GM21423 (cell line): ENCODE results near the gene SERPINA4.
"Not testable (repeated sequence)": the region's sequence is repeated elsewhere in the genome, so short reads cannot be mapped to it uniquely, and the experiment has no call there.

Experiments
- ATAC-seq: cut with Tn5 transposase; IDR thresholded peaks from one replicate; pipeline ENCODE4 v1.9.1; 2021; ENCODE audit warnings: mild to moderate bottlenecking, moderate library complexity; ENCODE audit not compliant: unreplicated experiment

Gene SERPINA4

DNA sequence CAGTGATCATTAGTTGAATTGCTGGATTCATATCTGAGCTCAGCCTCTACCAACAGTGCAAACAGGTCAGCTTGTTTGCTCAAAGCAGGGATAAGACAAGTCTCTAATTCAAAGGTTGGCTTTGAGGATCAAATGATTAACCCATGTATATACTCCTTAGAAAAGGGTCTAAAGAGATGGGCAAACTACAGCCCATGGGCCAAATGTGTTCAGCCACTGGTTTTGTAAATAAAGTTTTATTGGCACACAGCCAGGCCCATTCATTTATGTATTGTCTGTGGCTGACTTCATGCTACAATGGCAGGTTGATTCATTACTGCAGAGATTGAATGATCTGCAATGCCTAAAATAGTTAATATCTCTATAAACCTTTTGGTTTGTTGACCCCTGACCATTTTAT, 3.1 kb downstream of the SERPINA4 start:
- no peak for ATAC-seq

DNA sequence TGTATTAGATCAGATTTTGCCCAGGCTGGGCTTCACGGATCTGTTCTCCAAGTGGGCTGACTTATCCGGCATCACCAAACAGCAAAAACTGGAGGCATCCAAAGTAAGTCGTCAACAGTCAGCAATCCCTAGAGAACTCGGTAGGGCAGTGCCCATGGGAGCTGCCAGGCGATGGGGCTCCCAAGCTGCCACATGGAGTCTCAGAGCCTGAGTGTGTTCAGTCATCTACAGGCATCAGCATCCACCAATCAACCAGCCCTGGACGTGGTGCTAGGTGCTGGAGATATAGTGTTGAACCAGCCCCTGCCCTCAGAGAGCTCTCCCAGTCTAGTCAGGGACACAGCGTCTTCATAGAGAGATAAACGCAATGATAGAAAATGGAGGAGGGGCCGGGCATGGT, 6.9 kb downstream of the SERPINA4 start:
- ATAC-seq: no peak

DNA sequence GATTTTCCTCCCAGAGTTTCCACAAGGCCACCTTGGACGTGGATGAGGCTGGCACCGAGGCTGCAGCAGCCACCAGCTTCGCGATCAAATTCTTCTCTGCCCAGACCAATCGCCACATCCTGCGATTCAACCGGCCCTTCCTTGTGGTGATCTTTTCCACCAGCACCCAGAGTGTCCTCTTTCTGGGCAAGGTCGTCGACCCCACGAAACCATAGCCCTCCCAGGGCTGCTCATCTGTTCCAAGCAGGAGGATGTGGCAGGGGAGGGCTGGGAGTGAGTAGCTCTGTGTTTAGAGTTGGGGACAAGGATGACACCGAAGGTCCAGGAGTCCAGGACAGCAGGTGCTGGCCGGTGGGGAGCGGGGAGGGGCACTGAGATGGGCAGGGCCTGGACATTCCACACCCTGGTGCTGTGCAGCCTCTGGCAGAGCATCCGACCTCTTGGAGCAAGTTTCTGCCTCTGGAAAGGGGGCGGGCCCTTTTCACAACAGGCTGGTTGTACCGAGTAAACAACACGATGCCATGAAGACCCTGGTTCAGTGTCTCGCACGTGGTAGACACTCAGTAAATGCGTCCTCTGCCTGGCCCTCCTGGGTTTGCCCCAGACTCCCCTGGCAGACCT, 8.2 kb downstream of the SERPINA4 start:
- no peak for ATAC-seq

DNA sequence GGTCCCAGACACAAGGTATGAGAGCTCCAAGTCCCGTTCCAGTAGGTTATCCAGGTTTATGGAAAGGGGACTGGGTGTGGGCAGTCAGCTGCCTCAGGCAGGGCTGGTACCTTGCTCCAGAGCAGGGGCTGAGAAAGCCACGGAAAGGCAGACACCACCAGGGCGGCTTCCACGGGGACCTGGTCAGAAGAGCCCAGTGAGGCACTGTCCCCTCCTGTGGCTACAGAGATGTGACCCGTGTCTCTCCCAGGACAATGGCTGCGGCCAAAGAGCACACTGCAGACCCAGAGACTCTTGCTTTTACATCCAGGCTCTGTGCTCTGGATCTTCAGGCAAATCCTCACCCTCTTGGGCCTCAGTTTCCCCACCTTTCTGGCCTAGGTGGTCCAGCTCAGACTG, 8.8 kb downstream of the SERPINA4 start:
- no peak for ATAC-seq

DNA sequence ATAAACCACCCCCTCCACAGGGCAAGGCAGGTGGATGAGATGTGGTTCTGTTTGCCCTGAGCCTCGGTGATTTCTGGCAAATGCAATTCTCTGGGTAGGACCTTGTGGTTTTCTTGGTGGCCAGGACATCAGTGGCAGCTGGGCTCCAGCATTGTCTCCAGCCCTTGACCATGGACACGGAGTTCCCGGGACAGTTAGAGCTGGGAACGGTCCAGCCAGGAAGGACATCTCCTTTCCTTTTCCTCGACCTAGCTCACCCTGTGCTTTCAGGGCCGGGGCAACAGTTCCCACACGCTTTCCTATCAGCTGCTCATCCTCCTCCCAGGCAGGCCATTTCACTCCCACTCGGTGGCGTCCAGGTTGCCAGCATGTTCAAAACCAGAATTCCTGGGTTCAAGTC, 9.2 kb downstream of the SERPINA4 start:
- ATAC-seq: no peak

DNA sequence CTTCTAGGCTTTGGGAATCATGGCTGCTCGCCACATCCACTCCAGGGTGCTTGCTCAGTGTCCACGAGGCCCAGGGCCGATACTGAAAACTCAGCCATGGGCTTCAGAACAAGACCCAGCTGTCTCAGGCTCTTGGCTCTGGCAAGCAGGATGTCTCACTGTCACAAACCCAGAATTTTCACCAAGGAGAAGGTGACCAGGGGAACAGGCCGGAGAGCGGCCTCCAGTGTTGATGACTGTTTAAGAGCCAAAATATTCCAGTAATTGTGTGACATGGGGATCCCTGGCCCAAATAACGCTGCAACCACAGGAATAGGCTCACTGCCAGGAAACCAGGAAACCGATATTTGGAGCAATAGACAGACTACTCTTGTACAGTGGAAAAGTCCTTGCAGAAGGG, 10.2 kb downstream of the SERPINA4 start:
- ATAC-seq: no peak

DNA sequence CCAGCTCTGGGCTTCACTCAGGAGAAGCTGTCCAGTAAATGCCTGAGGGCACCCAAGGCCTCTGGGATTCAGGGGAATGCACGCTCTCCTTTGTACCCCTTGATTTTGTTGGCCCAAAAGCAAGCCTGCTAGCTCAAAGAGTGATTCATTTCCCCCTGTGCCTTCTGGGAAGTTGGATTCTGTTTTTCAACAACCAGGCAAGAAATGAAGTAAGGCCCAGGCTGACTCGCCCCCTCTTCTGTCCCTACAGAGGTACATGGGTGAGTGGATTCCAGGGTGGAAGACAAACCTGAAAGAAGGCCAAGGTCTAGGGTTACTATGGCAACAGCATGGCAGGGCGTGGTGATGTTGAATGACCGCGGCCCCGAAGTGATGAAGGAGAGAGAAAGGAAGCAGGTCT, 10.7 kb downstream of the SERPINA4 start:
- no peak for ATAC-seq

DNA sequence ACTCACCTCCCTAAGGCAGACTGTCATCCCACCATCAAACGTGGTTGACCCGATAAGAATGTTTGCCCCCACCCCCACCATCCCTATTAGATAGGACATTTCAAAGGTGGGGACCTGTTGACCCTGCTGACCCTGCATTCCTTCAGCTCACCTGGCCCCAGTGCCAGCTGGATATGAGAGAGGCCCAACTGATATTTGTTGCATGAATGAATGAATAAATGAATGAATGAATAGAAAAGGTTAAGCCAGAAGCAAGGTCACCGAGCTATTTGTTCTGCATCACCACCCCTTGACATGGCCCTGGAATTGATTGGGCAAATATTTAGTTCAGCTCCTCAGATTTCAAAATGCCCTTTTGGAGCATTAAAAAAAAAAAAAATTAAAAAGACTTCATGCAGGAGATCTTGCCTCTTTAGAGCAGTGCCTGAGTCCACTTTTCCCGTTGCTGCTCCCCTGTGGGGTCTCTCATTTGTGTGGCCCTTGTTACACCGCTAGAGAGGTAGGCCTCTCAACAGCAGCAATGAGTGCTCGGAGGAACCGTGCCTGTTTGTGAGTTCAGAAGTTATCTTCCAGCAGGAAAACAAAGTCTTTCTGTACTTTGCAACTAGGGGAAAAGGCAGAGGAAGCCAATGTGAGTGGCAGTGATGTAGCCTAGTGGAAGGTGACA, 11.5 kb downstream of the SERPINA4 start:
- ATAC-seq: no peak

DNA sequence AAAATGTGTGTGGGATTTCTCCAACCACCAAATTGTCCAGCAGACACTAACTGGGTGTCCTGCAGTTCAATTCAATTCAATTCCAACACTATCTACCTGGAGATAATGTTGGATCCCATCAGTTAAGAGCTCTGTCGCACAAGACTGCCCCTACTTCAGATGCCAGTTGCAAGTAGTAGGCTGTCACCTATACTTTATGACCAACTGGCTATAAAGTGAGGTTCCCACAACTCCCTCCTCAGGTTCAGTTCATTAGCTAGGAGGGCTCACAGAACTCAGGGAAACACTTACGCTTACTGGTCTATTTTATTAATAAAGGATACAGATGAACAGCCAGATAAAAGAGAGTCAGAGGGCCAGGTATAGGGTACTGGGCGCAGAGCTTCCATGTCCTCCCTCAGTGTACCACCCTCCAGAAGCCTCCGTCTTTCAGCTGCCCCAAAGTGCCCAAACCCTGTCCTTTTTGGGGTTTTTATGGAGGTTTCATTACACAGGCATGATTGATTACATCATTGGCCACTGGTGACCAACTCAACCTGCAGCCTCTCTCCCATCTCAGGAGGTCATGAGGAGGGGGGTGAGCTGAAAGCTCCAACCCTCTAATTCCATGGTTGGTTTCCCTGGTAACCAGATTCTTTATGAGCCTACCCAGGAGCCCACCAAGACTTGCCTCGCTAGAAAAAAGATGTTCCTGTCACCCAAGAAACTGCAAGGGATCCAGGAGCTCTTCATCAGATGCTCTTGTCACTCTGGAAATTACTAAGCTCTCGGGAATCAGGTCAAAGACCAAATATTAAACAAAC, 12.4 kb downstream of the SERPINA4 start:
- ATAC-seq: no peak

DNA sequence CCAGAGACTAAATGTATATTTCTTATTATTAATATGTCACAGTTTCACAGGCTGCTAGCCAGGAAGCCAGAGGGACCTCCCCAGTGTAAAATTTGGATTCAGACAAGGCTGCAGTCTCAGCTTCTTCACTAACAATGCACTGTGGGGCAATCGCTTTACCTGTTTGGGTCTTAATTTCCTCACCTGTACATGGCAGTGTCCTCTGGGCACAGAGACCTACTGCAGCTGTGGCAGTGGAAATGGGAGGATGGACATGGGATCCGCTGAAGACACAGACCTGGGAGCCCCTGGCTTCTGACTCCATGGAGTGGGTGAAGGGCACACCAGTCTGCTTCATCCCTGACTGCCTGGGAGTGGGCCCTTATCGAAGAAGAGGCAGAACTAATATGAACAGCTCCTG, 13.1 kb downstream of the SERPINA4 start:
- ATAC-seq: no peak

DNA sequence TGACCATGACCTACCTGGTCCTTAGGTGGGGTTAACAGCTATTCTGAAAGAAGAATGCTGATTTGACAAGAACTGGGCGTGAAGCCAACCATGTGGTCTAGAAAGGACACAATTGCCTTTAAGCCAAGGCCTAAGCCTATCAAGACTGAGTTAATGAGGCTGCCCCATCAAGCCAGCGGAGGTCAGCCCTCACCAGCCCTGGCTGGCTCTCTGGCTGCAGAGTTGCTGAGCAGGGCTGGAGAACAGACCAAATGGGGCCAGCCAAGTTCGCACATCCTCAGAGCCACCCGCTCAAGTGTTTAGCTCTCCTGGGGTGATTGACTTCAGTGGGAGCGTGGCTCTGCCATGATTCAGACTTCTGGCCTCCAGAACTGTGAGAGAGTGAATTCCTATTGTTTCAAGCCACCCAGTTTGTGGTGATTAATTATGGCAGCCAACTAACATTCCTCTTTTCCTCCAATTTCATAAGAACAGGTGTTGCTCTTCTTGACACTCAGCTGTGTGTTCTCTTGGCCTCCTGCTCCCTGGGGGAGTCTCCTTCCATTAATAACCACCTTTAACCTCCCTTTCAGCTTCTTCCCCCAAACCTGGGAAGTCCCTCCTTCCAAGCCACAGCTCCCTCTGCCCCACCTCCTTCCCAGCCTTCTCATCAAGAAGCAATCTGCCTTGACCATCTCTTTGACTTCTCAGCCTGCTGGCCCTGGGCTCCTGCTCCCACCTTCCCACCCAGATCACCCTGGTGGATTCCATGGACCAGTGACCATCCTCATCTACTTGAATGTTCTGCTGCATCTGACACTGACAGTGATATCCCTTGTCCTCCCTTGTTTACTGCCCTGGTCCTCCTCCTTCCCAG, 14.7 kb downstream of the SERPINA4 start:
- ATAC-seq: no peak

DNA sequence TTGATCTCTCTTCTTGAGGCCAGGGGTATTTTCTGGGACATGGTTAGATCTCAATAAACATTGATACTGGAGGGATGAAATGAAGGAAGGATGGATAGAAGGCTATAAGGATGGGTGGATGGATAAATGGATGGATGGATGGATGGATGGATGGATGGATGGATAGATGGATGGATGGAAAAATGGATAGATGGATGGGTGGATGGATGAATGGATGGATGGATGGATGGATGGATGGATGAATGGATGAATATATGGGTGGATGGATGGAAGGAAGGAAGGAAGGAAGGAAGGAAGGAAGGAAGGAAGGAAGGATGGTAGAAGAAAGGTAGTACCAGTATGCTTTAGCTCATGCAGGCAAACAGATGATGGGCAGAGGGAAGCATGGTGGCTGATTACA, 16.2 kb downstream of the SERPINA4 start:
- not testable (repeated sequence) for ATAC-seq

DNA sequence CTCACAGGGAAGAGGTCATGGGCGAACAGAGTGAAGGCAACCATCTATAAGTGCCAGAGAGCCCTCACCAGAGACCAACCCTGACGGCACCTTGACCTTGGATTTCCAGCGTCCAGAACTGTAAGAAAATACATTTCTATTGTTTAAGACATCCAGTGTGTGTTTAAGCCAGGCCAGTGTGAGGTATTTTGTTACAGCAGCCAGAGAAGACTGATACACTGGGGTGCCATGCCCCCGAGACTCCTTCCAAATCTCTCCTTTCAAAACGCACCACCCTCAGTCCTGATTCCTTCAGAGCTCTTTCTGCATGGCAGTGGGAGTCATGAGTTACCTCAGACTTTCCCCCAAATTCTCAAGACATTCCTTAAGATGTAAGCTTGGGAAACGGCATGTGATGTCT, 17.5 kb downstream of the SERPINA4 start:
- ATAC-seq: no peak

DNA sequence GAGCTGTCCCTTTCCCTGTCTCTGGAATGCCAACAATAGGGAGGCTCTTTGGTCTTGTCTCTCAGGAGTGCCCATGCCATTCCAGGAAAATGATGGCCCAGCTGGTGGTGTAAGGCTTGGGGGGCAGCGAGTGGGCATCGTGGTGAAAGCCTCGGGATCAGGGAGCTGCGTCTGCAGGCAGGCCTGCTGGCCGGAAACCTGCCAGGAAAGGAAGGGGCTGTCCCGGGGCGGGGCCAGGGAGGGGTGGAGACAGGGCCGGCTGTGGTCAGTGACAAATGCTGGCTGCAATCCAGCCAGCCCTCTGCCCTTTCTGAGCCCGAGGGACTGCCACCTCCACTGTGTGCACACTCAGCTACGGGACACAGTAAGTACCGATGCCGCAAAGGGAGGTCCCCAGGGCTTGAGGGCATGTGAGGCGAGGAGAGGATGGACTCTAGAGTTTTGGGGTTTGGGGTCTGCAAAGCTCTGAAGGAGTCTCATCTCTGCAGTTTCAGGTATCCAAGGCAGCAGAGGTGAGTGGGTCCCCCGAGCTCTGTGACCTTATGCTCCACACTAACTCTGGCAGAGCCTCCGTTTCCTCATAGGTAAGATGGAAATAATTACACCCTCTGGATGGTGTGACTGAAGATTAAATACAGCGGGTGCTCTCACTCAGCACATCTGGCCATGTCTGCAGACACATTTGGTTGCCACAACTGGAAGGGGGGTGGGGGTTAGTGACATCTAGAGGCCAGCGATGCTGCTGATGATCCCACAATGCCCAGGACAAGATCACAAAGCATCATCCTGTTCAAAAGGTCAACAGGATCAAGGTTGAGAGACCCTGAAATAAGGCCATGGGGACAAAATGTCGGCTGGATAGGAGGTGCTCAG, 20.1 kb downstream of the SERPINA4 start, which contains the start of gene SERPINA5:
Gene SERPINA5 (plus strand): TSS at position 300 of the 873 bp plus-strand sequence. CDS start 5,937 bp downstream, outside the sequence.
- ATAC-seq: no peak

DNA sequence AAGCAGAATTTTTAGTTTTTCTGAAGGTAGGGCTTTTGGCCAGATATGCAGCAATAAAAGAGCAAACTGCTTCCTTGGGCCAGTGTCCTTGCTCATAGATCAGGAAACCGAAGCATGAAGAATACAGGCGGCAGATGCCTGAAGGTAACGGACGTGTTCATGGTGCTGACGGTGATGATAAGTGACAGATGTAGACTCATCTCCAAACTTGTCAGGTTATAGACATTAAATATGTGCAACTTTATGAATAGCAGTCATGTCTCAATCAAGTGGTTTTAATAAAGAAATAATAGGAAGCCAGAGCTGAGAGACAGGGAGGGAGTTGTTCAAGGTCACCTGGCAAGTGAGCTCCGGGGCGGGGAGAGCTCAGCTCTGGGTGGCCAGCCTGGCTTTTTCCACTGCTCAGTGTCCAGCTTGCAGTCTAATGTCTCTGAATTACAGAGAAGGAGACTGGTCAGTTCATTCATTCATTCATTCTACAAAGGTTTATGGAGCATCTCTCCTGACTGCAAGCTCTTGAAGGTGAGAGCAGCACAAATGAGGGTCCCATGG, 21.0 kb downstream of the SERPINA4 start:
- no peak for ATAC-seq

DNA sequence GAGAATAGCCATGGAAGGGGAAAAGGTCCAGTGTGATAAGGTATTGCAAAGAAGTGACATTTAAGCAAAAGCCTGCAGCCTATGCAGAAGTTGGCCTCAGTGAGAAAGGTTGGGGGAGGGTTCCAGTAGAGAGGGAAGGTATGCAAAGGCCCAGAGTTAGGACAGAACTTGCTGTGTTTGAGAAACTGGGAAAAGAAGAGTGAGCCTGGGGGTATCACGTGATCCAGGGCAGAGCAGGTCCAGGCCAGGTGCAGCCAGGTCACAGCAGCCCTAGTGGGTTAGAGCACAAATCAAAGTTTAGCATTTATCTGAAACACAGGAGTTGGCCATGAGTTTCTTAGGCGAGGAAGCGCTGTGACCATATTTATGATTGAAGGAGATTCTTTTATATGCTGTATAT, 21.6 kb downstream of the SERPINA4 start:
- ATAC-seq: no peak

DNA sequence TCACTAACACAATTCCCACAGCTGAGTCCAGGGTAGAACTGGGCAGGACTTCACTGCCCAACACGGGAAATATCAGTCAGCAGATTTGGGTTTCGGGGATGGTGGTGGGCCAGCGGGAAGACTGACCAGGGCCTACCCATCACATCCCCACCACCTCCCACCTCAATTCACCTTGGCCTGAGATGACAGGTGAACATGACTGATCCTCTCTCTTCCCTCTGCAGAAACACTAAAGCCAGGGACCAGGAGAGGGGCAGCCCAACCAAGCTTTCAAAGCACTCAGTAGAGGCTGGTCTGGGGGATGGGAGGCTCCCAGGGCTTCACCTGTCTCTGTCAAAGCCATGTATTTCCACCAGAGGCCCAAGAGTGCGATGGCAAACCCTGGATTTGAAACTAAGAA, 22.3 kb downstream of the SERPINA4 start:
- ATAC-seq: no peak

DNA sequence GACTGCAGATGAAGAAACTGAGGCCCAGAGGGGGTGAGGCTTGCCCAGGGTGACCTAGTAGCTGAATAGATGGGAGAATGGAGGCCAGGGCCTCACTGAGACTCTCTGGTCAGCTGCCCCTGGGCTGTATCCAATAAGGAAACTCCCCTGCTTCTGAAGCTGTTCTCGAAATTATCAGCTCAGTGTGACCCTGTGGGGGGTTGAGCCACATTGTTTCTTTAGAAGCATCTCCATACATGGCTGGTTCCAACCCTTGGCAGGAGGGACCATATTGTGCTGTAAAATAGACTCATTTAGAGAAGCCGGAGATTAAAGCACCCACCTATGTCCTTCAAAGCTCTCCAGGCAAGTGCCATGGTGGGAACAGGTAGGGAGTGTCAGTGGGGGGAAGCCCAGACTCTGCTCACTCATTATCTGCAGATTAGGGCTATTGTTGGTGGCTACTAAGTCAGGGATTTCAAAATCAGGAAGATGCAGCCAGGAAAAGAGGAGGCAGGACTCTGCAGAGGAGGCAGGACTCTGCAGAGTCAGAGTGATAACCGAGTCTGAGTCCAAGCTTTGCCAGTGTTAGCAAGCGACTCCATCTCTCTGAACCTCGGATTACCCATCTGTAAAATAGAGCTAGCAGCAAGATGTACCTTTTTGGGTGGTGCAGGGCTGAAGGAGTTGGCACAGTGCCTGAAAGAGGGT, 23.5 kb downstream of the SERPINA4 start:
- ATAC-seq: no peak

DNA sequence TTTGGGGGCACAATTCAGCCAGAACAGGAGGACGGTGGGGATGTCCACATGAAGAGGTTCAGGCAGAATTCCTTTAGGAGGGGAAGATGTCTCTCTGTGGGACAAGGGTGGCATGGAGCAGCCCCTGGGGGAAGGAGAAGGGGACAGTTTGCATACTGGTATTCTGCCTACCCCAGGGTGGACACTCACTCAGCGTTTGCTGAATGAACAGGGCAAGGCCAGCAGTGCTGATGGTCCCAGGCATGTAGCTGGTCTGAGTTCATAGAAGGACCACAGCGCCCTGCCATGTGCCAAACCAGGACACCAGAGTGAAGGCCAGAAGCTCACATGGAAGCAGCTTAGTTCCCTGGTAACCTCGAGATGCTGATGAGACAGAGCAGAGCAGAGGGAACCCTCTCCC, 25.4 kb downstream of the SERPINA4 start:
- ATAC-seq: no peak
